NCI-H2196 (cell line): Measurements from ENCODE around the gene ANKFN1.

Experiments used
- DNase-seq: peaks from one replicate; lab custom pipeline; 2025; ENCODE audit not compliant: unreplicated experiment; lab: John Stamatoyannopoulos, UW

The ANKFN1 gene

DNA sequence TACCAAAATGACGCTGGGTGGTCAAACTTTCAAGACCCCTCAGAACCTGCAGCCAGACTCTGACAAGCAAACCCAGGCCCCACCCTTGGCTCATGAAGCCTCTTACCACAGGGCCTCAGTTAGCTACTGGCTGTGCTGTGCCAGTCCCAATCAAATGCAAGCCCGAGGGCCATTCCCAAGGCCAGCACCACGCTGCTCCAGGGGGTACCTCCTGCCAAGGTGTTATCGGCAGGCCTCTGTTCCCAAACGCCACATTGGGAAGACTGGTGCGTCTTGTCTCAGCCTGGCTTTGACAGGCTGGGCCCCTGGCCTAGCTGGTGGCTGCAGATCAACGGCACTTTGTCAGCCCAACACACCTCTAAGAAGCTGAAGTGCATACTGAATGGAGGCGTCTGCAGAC, 404.4 kb downstream of the ANKFN1 start:
- DNase-seq: no peak

DNA sequence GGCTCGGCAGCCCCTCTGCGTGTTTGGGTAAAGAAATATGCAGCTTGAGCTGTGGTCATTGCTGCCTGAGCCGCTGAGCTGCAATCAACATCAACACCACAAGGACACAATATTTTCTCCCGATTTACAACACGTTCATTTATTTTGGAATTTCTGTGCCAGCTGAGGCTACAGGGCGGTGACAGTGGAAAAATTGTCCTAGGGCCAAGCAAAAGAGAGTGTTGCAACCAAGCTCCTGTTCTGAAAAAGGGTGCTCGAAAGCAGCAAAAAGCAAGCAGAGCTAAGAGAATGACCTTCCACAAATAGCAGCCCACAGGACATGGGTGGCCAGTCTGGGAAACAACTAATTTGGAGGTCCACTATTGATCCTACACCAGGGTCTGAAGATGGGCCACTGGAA, 404.8 kb downstream of the ANKFN1 start:
- DNase-seq: no peak
